ENCODE data around the gene PPP6C. TPM values are rescaled to one million over a fixed set of nuclear protein-coding genes. Genes with fewer than 3 reads are reported as not detected.

PPP6C gene
- polyA plus RNA-seq, 1 experiment, result 7.7 TPM

Other genes starting within 250 kb of the PPP6C start
- 10.8 and 12.4 TPM in 2 replicates for gene GOLGA1, start 248.7 kb downstream of the PPP6C start, polyA plus RNA-seq (2011; rRNA removed)
- 2.0 and 4.4 TPM in 2 replicates for gene SCAI, start 46.3 kb downstream of the PPP6C start, polyA plus RNA-seq (2011; rRNA removed)
- 43.6 and 53.6 TPM in 2 replicates for gene RABEPK, start 10.7 kb upstream of the PPP6C start, polyA plus RNA-seq (2011; rRNA removed)
- gene HSPA5, start 51.5 kb upstream of the PPP6C start, polyA plus RNA-seq (2011; rRNA removed), result 215 and 305 TPM in 2 replicates
- gene GAPVD1, start 72.0 kb upstream of the PPP6C start, polyA plus RNA-seq (2011; rRNA removed), result 11.6 and 15.8 TPM in 2 replicates

All from BJ (cell line).